Lower leg skin (tissue), 3 donors: Measurements from ENCODE around the gene TRMO.
A peak's percentile ranks its signal among the peaks of the same experiment; 100 is the strongest.

Source experiments
- CTCF ChIP-seq, 3 donors: fragments of 450-650 bp; IDR thresholded peaks; one replicate each; pipeline ENCODE4 v1.5.1; 2016; ENCODE audit warnings: antibody characterized with exemption in 3 of 3, mild to moderate bottlenecking in 3 of 3, moderate library complexity in 2 of 3
- POLR2A ChIP-seq, 2 donors: fragments of 450-650 bp; IDR thresholded peaks; one replicate each; pipeline ENCODE4 v1.6.1; 2016 to 2017; ENCODE audit warnings: antibody characterized with exemption in 2 of 2, mild to moderate bottlenecking in 1 of 2, moderate library complexity in 1 of 2

- TF ChIP-seq CTCF (IDR thresholded peaks at IDR 0.05) (peak in 1 of 3 donors; percentile 48), POLR2A (IDR thresholded peaks at IDR 0.05) (peak in 1 of 2 donors; percentile 82)
Observed at GRCh38 chr9:97921959-97922724, at the start of gene TRMO.
